GM19438 (cell line): Measurements from ENCODE around the gene CACNA1C.

Experiments
- ATAC-seq: cut with Tn5 transposase; IDR thresholded peaks from one replicate; pipeline ENCODE4 v1.9.1; 2021; ENCODE audit warnings: low read depth; ENCODE audit not compliant: unreplicated experiment

The CACNA1C gene

GRCh38 chr12:2397356-2398045, 344.7 kb downstream of the CACNA1C start:
- ATAC-seq: no peak

GRCh38 chr12:2401040-2401439, 348.3 kb downstream of the CACNA1C start:
- no peak for ATAC-seq

- no peak for ATAC-seq
Measured at GRCh38 chr12:2402073-2402579, 349.3 kb downstream of the CACNA1C start.

- no peak for ATAC-seq
Measured at GRCh38 chr12:2403221-2403976, 350.6 kb downstream of the CACNA1C start.

- ATAC-seq: no peak
Measured at GRCh38 chr12:2405039-2405438, 352.3 kb downstream of the CACNA1C start.

GRCh38 chr12:2406903-2407302, 354.1 kb downstream of the CACNA1C start:
- no peak for ATAC-seq

GRCh38 chr12:2408262-2408661, 355.5 kb downstream of the CACNA1C start:
- ATAC-seq: no peak

- ATAC-seq: no peak
Measured at GRCh38 chr12:2409656-2410265, 357.0 kb downstream of the CACNA1C start.

- no peak for ATAC-seq
Measured at GRCh38 chr12:2410496-2410895, 357.7 kb downstream of the CACNA1C start.

- no peak for ATAC-seq
Measured at GRCh38 chr12:2411011-2411410, 358.2 kb downstream of the CACNA1C start.

- ATAC-seq: no peak
Measured at GRCh38 chr12:2411616-2412304, 359.0 kb downstream of the CACNA1C start.

- no peak for ATAC-seq
Measured at GRCh38 chr12:2412305-2412643, 359.5 kb downstream of the CACNA1C start.

GRCh38 chr12:2413301-2413700, 360.5 kb downstream of the CACNA1C start:
- no peak for ATAC-seq

- ATAC-seq: no peak
Measured at GRCh38 chr12:2413999-2414792, 361.4 kb downstream of the CACNA1C start.

- ATAC-seq: no peak
Measured at GRCh38 chr12:2414810-2415567, 362.2 kb downstream of the CACNA1C start.

- no peak for ATAC-seq
Measured at GRCh38 chr12:2415568-2415944, 362.8 kb downstream of the CACNA1C start.

- ATAC-seq: no peak
Measured at GRCh38 chr12:2416158-2416557, 363.4 kb downstream of the CACNA1C start.

GRCh38 chr12:2417481-2418160, 364.8 kb downstream of the CACNA1C start:
- no peak for ATAC-seq

GRCh38 chr12:2418579-2418978, 365.8 kb downstream of the CACNA1C start:
- no peak for ATAC-seq
